ENCODE data around the gene NTN1.

DNA sequence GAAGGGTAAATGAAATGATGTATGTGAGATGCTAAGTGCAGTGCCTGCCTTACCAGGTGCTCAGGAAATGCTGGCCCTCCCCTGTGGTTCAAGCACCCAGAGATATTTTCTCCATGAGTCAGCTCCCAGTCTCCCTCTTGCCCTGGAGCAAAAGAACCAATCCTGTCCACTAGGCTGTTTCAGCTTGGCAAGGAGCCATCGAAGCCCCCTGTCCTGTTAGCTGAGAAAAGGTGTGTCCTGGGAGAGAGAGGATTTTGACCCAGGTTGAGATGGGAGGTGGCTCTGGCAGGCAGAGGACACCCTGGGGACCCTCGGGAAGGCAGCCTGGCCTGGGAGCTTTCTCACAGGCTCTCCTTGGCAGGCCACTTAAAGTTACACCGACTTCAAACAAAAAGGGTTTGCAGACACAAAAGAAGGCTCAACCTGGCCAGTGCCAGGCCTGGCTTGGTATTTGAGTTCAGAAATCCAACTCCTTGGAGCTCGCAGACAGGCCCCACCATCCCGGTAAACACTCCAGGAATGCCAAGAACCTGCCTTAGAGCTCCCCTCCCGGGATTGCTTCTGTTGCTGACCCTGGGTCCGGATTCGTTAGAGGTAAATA, 29.6 kb downstream of the NTN1 start:
- TF ChIP-seq, protein P1, sequence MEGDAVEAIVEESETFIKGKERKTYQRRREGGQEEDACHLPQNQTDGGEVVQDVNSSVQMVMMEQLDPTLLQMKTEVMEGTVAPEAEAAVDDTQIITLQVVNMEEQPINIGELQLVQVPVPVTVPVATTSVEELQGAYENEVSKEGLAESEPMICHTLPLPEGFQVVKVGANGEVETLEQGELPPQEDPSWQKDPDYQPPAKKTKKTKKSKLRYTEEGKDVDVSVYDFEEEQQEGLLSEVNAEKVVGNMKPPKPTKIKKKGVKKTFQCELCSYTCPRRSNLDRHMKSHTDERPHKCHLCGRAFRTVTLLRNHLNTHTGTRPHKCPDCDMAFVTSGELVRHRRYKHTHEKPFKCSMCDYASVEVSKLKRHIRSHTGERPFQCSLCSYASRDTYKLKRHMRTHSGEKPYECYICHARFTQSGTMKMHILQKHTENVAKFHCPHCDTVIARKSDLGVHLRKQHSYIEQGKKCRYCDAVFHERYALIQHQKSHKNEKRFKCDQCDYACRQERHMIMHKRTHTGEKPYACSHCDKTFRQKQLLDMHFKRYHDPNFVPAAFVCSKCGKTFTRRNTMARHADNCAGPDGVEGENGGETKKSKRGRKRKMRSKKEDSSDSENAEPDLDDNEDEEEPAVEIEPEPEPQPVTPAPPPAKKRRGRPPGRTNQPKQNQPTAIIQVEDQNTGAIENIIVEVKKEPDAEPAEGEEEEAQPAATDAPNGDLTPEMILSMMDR (IDR thresholded peaks at IDR 0.05) = no peak
- no peak for TF ChIP-seq POLR2A (IDR thresholded peaks at IDR 0.05)
